ENCODE results near the gene UBP1. TPM values are rescaled to one million over a fixed set of nuclear protein-coding genes. Genes with fewer than 3 reads are reported as not detected.
"Not testable (repeated sequence)": the region's sequence is repeated elsewhere in the genome, so short reads cannot be mapped to it uniquely, and the experiment has no call there.

Gene UBP1
- total RNA-seq, 2 experiments from 2014 or later, result 51.2 to 56.2 TPM

- ChIA-PET POLR2A (no interaction called here), CTCF (interaction anchor here (0.8 to 3.0 kb wide), 3 partner anchors 15 to 512 kb away, joined by 3 to 16 read pairs (median 8); no protein-coding TSS in a partner anchor)
- H3K36me3 Mint-ChIP-seq (ENCODE audit: low read depth), result no peaks in the 10 kb centered on the region
- DNase-seq, result no peak
- H3K27ac Mint-ChIP-seq, result no peak overlapping the region
- no peaks in the 10 kb centered on the region for H3K4me1 Mint-ChIP-seq (ENCODE audit: low read depth)
- no peak overlapping the region for H3K4me3 Mint-ChIP-seq
- TF ChIP-seq, protein P1, sequence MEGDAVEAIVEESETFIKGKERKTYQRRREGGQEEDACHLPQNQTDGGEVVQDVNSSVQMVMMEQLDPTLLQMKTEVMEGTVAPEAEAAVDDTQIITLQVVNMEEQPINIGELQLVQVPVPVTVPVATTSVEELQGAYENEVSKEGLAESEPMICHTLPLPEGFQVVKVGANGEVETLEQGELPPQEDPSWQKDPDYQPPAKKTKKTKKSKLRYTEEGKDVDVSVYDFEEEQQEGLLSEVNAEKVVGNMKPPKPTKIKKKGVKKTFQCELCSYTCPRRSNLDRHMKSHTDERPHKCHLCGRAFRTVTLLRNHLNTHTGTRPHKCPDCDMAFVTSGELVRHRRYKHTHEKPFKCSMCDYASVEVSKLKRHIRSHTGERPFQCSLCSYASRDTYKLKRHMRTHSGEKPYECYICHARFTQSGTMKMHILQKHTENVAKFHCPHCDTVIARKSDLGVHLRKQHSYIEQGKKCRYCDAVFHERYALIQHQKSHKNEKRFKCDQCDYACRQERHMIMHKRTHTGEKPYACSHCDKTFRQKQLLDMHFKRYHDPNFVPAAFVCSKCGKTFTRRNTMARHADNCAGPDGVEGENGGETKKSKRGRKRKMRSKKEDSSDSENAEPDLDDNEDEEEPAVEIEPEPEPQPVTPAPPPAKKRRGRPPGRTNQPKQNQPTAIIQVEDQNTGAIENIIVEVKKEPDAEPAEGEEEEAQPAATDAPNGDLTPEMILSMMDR (IDR thresholded peaks at IDR 0.05), result no peak
- intact Hi-C loops (cut with micrococcal nuclease), result no loop called here
- no peaks in the 10 kb centered on the region for H3K9me3 Mint-ChIP-seq
- H3K27me3 Mint-ChIP-seq, result peaks cover 7% of the 10 kb centered on the region
- no peak for ATAC-seq
Measured at GRCh38 chr3:33358172-33358781, 81.9 kb downstream of the UBP1 start.

GRCh38 chr3:33355611-33356010 is 84.6 kb downstream of the UBP1 start:
- H3K36me3 Mint-ChIP-seq (ENCODE audit: low read depth), result no peaks in the 10 kb centered on the region
- ATAC-seq (no peak), DNase-seq (no peak)
- ChIA-PET POLR2A (no interaction called here), CTCF (no interaction called here)
- H3K4me1 Mint-ChIP-seq (ENCODE audit: low read depth), result no peaks in the 10 kb centered on the region
- no peak overlapping the region for H3K27ac Mint-ChIP-seq
- H3K27me3 Mint-ChIP-seq, result peaks cover 6% of the 10 kb centered on the region
- H3K9me3 Mint-ChIP-seq, result no peaks in the 10 kb centered on the region
- TF ChIP-seq, protein P1 (IDR thresholded peaks at IDR 0.05), result no peak
- no peak overlapping the region for H3K4me3 Mint-ChIP-seq
- intact Hi-C loops (cut with micrococcal nuclease), result no loop called here

DNA sequence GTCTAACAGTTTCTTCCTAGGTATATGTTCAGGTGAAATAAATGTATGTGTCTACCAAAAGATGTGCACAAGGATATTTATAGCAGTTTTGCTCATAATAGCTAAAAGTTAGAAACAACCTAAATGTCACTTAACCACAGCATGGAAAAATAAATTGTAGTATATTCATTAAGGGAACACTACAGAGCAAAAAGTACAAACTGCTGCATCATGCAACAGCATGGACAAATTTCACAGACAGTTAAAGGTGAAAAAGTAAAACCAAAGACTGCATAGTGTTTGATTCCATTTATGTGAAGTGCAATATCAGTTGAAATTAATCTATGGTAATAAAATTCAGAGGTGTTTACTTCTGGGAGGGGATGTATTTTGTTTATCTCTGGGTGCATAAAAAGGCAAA is 100.4 kb downstream of the UBP1 start:
- intact Hi-C loops (cut with micrococcal nuclease), result no loop called here
- ATAC-seq (no peak), DNase-seq (no peak)
- TF ChIP-seq, protein P1 (IDR thresholded peaks at IDR 0.05), result no peak
- no peaks in the 10 kb centered on the region for H3K36me3 Mint-ChIP-seq (ENCODE audit: low read depth)
- ChIA-PET POLR2A (no interaction called here), CTCF (no interaction called here)
- H3K9me3 Mint-ChIP-seq, result no peaks in the 10 kb centered on the region
- H3K4me1 Mint-ChIP-seq (ENCODE audit: low read depth), result no peaks in the 10 kb centered on the region
- H3K27me3 Mint-ChIP-seq, result no peaks in the 10 kb centered on the region
- H3K27ac Mint-ChIP-seq, result no peak overlapping the region
- no peak overlapping the region for H3K4me3 Mint-ChIP-seq

GRCh38 chr3:33338936-33339465 is 101.2 kb downstream of the UBP1 start:
- H3K4me1 Mint-ChIP-seq (ENCODE audit: low read depth); H3K9me3 Mint-ChIP-seq; CTCF ChIA-PET; DNase-seq; H3K27me3 Mint-ChIP-seq; POLR2A ChIA-PET; H3K4me3 Mint-ChIP-seq; ATAC-seq; intact Hi-C loops (cut with micrococcal nuclease); H3K36me3 Mint-ChIP-seq (ENCODE audit: low read depth); H3K27ac Mint-ChIP-seq: not testable (repeated sequence)

Other genes starting within 250 kb of the UBP1 start
- gene SUSD5, start 221.6 kb downstream of the UBP1 start, total RNA-seq, result not detected
- not detected for gene FBXL2, start 163.0 kb downstream of the UBP1 start, total RNA-seq